COR-L47 (cell line): ENCODE measurements around the gene FAM124B.

ENCODE experiments used
- DNase-seq: peaks from one replicate; lab custom pipeline; 2025; lab: John Stamatoyannopoulos, UW

The FAM124B gene

GRCh38 chr2:224401641-224402342, at the start of gene FAM124B:
Gene FAM124B, minus strand, starts transcription at chr2:224402107. Its CDS starts 339 bp downstream, at chr2:224401768.
- no peak for DNase-seq

DNA sequence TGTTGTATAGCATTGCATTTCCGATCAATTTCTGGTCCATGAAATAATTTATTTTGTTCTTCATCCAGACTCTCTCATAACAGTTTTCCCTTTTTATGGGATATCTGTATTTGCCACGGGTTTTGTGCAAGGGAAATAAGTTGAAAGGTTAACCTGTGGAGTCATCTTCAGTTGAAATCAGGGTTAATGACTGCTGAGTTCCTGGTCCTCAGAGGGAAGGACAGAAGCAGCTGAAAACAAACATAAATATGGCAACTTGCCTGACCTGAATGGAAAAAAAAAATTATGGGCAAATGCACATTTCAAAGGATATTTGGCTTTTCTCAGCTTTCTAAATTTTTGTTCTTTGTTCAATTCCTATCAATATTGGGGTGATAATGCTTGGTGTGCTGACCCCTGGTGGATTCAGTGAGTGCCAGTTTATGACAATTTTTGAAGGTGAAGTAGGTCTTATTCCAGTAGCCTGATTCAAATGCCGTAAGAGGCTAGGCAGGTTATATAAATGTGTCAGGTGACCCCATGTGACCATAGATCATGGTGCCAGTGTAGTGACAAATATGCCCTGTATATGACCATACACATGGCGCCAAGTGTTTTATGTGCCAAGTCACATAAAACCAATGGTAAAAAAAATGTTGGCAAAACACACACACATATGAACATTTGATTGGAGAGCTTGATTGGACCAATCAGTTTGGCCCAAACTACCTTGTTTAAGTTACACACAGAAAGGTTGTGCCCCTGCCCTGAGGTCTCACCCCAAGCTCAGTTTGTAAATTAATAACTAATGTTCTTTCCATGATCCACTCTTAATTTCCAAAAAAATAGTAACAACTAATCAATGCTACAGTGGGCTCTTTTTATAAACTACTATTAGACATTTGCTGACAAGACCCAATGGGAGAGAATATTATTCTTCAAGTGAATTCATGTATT, 47.6 kb upstream of the FAM124B start:
- no peak for DNase-seq

DNA sequence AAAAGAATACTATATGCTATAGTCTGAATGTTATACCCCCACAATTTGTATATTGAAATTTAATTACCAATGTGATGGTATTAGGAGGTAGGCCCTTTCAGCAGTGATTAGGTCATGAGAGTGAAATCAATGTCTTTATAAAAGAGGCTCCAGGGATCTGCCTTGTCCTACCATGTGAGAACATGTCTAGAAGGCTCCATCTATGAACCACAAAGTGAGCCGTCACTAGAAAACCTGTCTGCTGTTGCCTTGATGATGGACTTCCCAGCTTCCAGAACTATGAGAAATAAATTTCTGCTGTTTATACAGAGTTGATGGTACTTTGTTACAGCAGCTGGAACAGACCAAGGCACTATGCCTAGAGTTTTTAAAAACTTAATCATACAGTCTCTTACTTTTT, 46.3 kb upstream of the FAM124B start:
- no peak for DNase-seq

DNA sequence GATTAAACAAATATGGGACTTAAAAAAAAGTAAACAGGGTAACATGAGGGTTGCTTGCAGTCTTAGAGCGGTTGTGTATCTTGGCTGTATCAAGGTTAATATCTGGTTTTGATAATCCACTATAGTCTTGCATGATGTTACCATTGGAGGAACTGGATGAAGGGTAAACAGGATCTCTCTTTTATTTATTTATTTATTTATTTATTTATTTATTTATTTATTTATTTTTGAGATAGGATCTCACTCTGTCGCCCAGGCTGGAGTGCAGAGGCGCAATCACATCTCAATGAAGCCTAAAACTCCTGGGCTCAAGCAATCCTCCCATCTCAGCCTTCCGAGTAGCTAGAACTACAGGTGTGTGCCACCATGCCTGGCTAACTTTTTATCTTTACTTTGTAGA, 42.9 kb upstream of the FAM124B start:
- no peak for DNase-seq

DNA sequence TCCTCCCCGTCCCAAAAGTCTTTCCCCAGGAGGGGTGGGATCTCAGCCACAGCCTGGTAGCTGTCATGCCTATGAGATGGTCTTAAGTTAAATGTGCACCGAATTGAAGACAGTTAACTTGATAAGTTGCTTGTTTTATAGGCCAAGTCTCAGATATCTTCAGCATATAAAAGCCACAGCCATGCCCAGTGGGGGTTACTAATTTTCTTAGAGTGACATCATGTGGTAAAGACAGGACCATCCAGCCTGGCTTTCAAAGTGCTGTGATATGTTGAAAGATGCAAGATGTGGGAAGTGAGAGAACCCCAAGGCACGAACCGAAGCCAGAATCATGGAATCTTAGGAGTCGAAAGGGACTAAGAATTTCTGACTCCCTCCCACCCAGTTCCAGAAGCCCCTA, 42.1 kb upstream of the FAM124B start:
- no peak for DNase-seq

- no peak for DNase-seq
Observed at GRCh38 chr2:224442071-224442967, 40.4 kb upstream of the FAM124B start.

DNA sequence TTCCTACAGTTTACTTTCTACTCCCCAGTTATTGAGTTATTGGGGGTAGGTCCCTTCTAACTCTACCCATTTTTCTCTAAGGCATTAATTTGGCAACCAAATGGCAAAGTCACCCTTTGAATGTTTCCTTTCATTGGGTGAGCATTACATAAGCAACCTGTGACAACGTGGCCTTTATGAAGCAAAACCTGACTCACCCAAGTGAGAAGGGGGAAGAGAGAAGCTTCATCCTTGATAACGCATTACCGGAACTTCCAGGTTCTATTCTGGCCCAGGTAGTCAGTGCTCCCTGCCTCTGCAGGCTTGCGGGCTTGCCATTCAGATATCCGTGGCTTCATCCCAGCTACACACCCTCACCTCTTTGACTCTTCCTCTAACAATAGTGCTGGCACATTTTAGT, 39.1 kb upstream of the FAM124B start:
- no peak for DNase-seq

GRCh38 chr2:224438726-224439125, 36.8 kb upstream of the FAM124B start:
- DNase-seq = no peak

DNA sequence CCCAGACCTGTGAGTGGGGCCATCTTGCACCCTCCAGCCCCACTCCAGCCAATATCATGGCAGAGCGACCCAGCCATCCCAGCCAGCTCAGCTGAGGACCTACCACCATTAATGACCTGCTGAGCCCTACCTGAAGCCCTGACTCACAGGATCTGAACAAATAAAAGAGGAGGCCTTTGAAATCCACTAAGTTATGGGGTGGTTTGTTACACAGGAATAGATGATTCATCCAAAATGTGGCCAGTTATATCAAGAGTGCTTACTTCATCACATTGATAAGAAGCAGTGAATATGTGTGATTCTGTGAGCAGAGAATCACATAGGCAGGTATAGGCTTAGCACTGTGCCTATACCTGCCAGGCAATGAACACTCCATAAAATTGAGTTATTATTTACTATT, 34.7 kb upstream of the FAM124B start:
- DNase-seq = no peak

DNA sequence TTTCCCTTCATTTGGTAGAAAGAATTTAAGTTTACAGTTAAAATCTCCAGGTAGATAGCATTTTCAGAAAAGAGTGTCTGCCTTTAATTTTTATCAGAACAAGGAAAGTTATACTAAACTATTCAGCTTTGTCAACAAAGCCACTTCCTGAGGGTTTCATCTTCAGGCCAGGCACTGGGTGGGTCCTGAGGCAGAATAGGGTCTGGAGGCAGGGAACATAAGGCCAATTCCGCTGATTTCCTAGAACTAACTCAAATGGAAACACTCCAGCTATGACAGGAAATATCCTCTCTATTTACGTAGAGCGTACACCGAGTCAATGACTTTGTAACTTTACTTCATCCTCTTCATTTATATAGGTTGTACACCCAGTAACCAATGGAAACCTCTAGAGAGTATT, 32.7 kb upstream of the FAM124B start:
- no peak for DNase-seq

DNA sequence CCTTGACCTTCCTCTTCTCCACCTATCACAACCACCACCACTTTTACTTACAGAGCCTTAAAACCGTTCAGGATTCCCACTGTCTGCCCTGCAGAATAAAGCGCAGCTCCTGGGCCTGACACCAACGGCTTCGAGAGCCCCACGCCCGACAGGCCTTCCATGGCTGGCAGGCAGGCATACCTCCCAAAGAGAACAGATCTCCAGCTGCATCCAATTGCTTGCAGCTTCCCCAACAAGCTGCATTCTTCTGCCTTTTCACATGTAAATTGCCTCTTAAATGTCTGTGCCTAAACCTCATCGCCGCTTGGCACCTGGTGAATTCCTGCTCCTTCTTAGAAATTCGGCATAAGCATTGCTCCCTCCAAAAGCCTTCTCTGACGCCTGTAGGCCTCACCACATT, 31.5 kb upstream of the FAM124B start:
- DNase-seq = no peak

GRCh38 chr2:224432003-224432579, 30.2 kb upstream of the FAM124B start:
- DNase-seq = no peak

GRCh38 chr2:224429441-224429810, 27.5 kb upstream of the FAM124B start:
- no peak for DNase-seq

GRCh38 chr2:224428787-224429440, 27.0 kb upstream of the FAM124B start:
- DNase-seq = no peak

DNA sequence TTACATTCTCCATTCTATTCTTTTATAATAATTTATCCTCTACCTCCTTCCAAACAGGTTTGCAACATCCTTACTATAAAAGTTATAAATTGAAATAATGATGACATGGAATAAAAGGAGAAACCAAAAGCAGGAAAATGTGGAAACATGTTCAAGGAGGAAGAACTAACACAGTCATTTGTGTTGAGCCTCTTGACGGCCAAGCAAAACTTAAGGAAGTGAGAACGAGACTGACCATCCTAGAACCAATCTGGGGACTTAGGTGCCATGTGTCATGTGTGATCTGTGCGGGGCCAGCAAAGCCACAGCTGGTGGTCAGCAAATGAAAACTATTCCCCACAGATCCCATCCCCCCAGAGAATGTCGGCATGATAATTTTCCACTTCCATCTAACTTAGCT, 25.6 kb upstream of the FAM124B start:
- no peak for DNase-seq

DNA sequence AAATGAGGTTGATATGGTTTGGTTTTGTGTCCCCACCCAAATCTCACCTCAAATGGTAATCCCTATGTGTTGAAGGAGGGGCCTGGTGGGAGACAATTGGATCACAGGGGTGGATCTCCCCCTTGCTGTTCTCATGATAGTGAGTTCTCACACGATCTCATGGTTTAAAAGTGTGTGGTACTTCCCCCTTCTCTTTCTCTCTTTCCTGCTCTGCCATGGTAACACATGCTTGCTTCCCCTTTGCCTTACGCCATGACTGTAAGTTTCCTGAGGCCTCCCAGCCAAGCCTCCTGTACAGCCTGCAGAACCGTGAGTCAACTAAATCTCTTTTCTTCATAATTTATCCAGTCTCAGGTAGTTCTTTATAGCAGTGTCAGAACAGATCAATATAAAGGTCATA, 24.7 kb upstream of the FAM124B start:
- DNase-seq = no peak

DNA sequence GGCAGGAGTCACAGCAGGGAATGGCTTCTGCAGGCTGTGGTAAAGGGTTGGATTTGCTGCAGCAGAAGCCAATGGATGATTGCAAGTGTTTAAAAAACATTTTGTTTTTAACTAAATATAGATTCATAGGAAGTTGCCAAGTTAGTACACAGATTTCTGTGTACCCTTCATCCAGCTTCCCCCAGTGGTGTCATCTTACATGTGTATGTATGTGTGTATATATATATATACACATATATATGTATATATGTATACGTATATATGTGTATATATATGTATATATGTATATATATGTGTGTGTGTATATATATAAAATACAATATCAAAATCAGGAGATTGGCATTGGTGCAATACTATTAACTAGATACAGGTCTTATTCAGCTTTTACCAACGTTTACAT, 19.2 kb upstream of the FAM124B start:
- DNase-seq = no peak

DNA sequence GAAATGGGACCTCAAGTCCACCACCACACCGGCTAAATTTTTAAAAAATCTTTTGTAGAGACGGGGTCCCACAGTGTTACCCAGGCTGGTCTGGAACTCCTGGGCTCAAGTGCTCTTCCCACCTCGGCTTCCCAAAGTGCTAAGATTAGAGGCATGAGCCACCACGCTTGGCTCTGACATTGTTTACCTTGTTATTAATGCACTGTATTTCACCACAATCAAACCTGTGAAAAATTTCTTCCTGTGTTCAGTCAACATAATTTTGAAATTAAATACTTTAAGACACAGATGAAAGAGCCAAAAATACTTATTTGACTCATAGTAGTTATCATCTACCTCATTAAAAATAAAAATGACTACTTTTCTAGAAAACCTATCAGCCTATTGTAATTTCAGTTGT, 16.0 kb upstream of the FAM124B start:
- no peak for DNase-seq

- no peak for DNase-seq
Observed at GRCh38 chr2:224417361-224417729, 15.4 kb upstream of the FAM124B start.

DNA sequence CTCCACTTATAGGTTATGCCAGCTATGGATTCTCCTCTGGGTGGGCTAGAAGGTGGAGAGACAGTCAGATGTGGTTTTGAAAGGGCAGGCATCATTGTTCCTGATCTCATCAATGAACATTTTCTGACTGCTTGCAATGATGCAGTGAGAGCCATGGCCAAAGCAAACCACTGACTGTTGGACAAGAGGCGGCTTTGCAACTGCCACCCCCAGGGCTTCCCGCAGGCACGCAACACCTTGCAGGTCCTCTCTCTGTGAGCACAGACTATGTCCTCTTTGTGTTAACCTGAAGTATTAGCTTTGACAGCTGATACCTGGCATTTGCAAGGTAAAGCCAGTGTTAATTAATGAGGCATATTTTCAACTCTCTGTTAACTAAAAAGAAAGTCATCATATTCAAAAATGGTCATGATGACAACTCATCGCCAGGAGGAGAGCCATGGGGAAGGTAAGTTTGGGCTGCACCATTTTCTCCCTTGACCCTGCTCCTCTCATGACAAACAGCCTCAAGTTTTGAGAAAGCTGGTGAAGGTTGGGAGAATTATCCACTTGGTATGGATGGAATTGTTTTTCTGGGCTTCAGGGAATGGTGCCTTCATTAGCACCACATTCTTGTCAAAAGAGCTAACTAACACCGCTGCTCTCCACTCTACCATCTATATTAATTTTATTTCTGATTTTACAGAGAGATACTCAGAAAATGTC, 14.9 kb upstream of the FAM124B start:
- DNase-seq = no peak

DNA sequence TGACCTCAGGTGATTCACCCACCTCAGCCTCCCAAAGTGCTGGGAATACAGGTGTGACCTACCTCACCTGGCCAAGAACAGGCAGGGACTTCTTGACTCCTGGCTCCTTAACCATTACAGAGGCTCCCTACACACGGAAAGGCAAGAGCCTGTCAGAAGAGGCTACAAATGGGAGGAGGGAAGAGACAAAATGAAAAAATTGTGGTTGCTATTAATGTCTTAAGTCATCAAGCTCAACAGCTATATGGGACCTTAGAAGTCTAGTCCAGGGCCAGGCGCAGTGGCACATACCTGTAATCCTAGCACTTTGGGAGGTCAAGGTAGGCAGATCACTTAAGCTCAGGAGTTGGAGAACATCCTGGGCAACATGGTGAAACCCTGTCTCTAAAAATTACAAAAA, 11.5 kb upstream of the FAM124B start:
- no peak for DNase-seq
